H1 (cell line): ENCODE results near the gene BBX.

Experiments used
- HDAC2 ChIP-seq, 2 experiments: fragments of 300-600 bp in 1 of 2; sonication (generic) in 1 of 2; IDR thresholded peaks; 2 replicates each; pipeline ENCODE4 v1.6.1; 2011 to 2012; ENCODE audit warnings: low read depth in 2 of 2, low read length in 2 of 2, mild to moderate bottlenecking in 2 of 2, moderate library complexity in 2 of 2, borderline replicate concordance in 1 of 2, inconsistent platforms in 1 of 2
- TF ChIP-seq, protein P1 (sequence below): IDR thresholded peaks from 2 replicates; pipeline ENCODE4 v1.6.1; 2011; ENCODE audit warnings: low read length, improper control_type of control experiment
- TF ChIP-seq, protein P2 (sequence below), 3 experiments: IDR thresholded peaks; 1 replicate in 2 of 3; 2 replicates in 1 of 3; pipeline versions ENCODE4 v1.5.1 to v1.6.1; 2011; ENCODE audit warnings: low read length in 3 of 3, mild to moderate bottlenecking in 3 of 3, inconsistent platforms in 2 of 3, low read depth in 1 of 3, moderate library complexity in 1 of 3; ENCODE audit not compliant: insufficient read depth in 1 of 3; ENCODE audit errors: control extremely low read depth in 1 of 3

DNA sequence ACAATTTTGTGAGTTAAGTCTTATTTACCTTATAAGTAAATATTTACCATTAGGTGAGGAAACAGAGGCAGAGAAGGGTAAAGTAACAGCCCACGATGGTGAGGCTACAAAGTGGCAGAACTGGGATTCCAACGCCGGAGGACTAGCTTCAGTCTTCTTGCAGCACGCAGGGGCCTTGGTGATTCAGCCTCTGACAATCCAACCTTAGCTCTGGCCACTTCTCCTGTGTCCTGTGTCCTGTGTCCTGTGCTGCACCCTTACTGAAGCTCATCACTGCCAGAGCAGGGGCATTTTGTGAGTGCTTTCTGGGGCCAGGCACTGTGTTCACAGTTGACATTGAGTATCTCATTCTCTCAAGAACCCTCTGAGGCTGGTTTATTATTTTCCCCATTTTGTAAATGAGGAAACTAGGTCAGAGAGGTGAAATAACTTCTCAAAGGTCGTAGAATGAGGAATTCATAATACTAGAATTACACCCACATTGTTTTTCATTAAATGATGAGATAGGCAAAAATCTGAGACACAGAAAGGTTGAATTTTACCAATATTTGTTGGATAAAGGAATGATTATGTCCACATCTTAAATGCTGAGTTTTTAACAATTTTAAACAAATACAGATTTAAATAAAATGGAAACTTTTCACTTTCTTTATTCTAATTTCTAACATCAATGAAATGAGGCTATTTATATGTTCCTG lies 215.9 kb downstream of the BBX start:
- TF ChIP-seq, protein P1, sequence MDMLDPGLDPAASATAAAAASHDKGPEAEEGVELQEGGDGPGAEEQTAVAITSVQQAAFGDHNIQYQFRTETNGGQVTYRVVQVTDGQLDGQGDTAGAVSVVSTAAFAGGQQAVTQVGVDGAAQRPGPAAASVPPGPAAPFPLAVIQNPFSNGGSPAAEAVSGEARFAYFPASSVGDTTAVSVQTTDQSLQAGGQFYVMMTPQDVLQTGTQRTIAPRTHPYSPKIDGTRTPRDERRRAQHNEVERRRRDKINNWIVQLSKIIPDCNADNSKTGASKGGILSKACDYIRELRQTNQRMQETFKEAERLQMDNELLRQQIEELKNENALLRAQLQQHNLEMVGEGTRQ = no peak
- TF ChIP-seq, protein P2, sequence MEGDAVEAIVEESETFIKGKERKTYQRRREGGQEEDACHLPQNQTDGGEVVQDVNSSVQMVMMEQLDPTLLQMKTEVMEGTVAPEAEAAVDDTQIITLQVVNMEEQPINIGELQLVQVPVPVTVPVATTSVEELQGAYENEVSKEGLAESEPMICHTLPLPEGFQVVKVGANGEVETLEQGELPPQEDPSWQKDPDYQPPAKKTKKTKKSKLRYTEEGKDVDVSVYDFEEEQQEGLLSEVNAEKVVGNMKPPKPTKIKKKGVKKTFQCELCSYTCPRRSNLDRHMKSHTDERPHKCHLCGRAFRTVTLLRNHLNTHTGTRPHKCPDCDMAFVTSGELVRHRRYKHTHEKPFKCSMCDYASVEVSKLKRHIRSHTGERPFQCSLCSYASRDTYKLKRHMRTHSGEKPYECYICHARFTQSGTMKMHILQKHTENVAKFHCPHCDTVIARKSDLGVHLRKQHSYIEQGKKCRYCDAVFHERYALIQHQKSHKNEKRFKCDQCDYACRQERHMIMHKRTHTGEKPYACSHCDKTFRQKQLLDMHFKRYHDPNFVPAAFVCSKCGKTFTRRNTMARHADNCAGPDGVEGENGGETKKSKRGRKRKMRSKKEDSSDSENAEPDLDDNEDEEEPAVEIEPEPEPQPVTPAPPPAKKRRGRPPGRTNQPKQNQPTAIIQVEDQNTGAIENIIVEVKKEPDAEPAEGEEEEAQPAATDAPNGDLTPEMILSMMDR (IDR thresholded peaks at IDR 0.05; ENCODE audit: control extremely low read depth in 1 of 3, insufficient read depth in 1 of 3, low read depth in 1 of 3, low read length in 3 of 3) = no peak
- no peak for TF ChIP-seq HDAC2 (IDR thresholded peaks at IDR 0.05; ENCODE audit: borderline replicate concordance in 1 of 2, low read depth in 2 of 2, low read length in 2 of 2)
